GM12865 (cell line): ENCODE measurements around the gene SPATA6.
"Not testable (repeated sequence)": the region's sequence is repeated elsewhere in the genome, so short reads cannot be mapped to it uniquely, and the experiment has no call there.

Experiments
- DNase-seq: peaks from one replicate; pipeline ENCODE4 v3.0.0; 2010; ENCODE audit warnings: low read depth
- H3K4me3 ChIP-seq: 2 replicates; pipeline ENCODE4 v1.5.1; 2011; ENCODE audit warnings: mild to moderate bottlenecking, low read depth, low read length, control low read depth
- TF ChIP-seq, protein P1 (sequence below): IDR thresholded peaks from 2 replicates; pipeline ENCODE4 v1.5.1; 2011; ENCODE audit warnings: low read length, control low read depth, low read depth, inconsistent platforms; ENCODE audit not compliant: insufficient read depth; ENCODE audit errors: missing control alignments

Gene SPATA6

DNA sequence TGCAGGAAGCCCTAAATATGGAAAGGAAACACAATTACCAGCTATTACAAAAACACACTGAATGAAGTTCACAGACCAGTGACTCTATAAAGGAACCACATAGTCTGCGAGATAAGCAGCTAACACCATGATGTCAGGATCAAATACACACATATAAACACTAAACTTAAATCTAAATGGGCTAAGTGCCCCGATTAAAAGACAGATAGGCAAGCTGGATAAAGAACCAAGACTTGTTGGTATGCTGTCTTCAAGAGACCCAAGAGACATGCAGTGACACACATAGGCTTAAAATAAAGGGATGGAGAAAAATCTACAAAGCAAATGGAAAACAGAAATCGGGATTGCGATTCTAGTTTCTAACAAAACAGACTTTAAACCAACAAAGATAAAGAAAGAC lies 127.6 kb downstream of the SPATA6 start:
- no peak overlapping the region for H3K4me3 ChIP-seq
- TF ChIP-seq, protein P1, sequence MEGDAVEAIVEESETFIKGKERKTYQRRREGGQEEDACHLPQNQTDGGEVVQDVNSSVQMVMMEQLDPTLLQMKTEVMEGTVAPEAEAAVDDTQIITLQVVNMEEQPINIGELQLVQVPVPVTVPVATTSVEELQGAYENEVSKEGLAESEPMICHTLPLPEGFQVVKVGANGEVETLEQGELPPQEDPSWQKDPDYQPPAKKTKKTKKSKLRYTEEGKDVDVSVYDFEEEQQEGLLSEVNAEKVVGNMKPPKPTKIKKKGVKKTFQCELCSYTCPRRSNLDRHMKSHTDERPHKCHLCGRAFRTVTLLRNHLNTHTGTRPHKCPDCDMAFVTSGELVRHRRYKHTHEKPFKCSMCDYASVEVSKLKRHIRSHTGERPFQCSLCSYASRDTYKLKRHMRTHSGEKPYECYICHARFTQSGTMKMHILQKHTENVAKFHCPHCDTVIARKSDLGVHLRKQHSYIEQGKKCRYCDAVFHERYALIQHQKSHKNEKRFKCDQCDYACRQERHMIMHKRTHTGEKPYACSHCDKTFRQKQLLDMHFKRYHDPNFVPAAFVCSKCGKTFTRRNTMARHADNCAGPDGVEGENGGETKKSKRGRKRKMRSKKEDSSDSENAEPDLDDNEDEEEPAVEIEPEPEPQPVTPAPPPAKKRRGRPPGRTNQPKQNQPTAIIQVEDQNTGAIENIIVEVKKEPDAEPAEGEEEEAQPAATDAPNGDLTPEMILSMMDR, result no peak
- no peak for DNase-seq

GRCh38 chr1:48341221-48341620 lies 130.8 kb downstream of the SPATA6 start:
- H3K4me3 ChIP-seq, result no peak overlapping the region
- no peak for DNase-seq
- TF ChIP-seq, protein P1, result no peak

- no peak for DNase-seq
- no peak overlapping the region for H3K4me3 ChIP-seq
- TF ChIP-seq, protein P1, result no peak
Measured at GRCh38 chr1:48338257-48338656, 133.7 kb downstream of the SPATA6 start.

GRCh38 chr1:48333316-48333715 lies 138.7 kb downstream of the SPATA6 start:
- H3K4me3 ChIP-seq, result no peak overlapping the region
- TF ChIP-seq, protein P1, result no peak
- DNase-seq, result no peak

DNA sequence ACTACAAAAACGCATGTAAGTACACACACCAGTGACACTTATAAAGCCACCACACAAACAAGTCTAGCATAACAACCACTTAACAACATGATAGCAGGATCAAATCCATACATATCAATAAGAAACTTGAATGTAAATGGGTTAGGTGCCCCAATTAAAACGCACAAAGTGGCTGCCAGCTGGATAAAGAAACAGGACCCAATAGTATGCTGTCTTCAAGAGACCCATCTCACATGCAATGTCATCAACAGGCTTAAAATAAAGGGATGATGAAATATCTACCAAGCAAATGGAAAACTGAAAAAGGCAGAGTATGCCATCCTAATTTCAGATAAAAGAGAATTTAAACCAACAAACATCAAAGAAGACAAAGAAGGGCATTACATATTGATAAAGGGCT lies 139.9 kb downstream of the SPATA6 start:
- no peak overlapping the region for H3K4me3 ChIP-seq
- no peak for DNase-seq
- TF ChIP-seq, protein P1, result no peak

GRCh38 chr1:48329905-48330304 lies 142.1 kb downstream of the SPATA6 start:
- H3K4me3 ChIP-seq, result no peak overlapping the region
- no peak for DNase-seq
- TF ChIP-seq, protein P1, result no peak

DNA sequence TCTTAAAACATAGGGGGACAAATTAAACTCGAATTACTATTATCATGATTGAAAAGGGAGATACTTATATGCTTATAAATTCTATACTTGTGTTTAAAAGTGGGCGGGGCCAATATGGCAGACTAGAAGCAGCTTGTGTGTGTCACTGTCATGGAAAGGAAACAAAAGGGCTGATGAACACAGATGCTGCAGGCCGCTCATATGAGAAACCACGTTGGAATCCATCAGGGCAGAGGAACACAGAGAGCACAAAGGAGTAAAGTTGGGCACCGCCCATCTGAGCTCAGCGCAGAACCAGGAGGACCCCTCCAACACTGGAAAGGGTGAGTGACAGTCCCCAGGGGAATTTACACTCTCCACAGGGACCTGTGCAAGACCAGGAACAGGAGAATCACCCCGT lies 142.5 kb downstream of the SPATA6 start:
- TF ChIP-seq, protein P1, result no peak
- no peak for DNase-seq
- H3K4me3 ChIP-seq, result no peak overlapping the region

DNA sequence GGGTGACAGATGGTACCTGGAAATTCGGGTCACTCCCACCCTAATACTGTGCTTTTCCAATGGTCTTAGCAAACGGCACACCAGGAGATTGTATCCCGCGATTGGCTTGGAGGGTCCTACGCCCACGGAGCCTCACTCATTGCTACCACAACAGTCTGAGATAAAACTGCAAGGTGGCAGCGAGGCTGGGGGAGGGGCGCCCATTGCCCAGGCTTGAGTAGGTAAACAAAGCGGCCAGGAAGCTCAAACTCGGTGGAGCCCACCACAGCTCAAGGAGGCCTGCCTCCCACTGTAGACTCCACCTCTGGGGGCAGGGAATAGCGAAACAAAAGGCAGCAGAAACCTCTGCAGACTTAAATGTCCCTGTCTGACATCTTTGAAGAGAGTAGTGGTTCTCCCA lies 160.2 kb downstream of the SPATA6 start:
- not testable (repeated sequence) for DNase-seq

More for the DNA sequence above, 160.2 kb downstream of the SPATA6 start:
- H3K4me3 ChIP-seq, result not testable (repeated sequence)
